ENCODE measurements around the gene AK5.

DNA sequence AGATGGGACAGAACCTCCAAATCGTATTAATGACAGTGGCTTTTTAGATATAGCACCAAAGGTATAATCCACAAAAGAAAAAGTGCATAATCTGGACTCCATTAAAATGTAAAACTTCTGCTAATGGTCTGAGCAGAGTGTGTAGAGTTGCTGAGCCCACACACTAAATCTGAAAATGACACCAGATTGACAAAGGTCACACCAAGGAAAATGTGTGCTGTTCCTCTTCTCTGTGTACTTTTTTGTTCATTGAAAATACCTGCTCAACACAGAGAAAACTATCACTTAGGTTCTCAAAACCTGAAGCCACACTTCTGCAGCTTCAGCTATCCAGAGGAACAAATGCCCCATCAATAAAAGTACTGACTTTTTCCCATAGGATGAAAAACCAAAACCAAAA is 146.2 kb downstream of the AK5 start:
- no peak for TF ChIP-seq FOS (IDR thresholded peaks at IDR 0.05; ENCODE audit: low read depth, low read length)
- no peak for TF ChIP-seq MXI1 (IDR thresholded peaks at IDR 0.05; ENCODE audit: borderline replicate concordance, low read depth, low read length)
- TF ChIP-seq, protein P1, sequence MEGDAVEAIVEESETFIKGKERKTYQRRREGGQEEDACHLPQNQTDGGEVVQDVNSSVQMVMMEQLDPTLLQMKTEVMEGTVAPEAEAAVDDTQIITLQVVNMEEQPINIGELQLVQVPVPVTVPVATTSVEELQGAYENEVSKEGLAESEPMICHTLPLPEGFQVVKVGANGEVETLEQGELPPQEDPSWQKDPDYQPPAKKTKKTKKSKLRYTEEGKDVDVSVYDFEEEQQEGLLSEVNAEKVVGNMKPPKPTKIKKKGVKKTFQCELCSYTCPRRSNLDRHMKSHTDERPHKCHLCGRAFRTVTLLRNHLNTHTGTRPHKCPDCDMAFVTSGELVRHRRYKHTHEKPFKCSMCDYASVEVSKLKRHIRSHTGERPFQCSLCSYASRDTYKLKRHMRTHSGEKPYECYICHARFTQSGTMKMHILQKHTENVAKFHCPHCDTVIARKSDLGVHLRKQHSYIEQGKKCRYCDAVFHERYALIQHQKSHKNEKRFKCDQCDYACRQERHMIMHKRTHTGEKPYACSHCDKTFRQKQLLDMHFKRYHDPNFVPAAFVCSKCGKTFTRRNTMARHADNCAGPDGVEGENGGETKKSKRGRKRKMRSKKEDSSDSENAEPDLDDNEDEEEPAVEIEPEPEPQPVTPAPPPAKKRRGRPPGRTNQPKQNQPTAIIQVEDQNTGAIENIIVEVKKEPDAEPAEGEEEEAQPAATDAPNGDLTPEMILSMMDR (conservative IDR thresholded peaks at IDR 0.05; ENCODE audit: low read depth, low read length), result no peak
- no peak for TF ChIP-seq RFX5 (IDR thresholded peaks at IDR 0.05; ENCODE audit: low read depth, low read length)
- no peak for TF ChIP-seq RAD21 (IDR thresholded peaks at IDR 0.05; ENCODE audit: low read length)
- TF ChIP-seq POLR2A (IDR thresholded peaks at IDR 0.05; ENCODE audit: low read depth, low read length), result no peak
